Adrenal gland (tissue), 12 donors: Measurements from ENCODE around the gene RET. TPM values are rescaled to one million over a fixed set of nuclear protein-coding genes. Genes with fewer than 3 reads are reported as not detected.
A peak's percentile ranks its signal among the peaks of the same experiment; 100 is the strongest.

Experiments used
- DNase-seq, 7 donors: peaks; one replicate each; pipeline ENCODE4 v3.0.0-alpha.2; 2019 to 2020
- H3K27ac ChIP-seq, 5 donors: fragments of 200-600 bp; sonication (generic) in 4 of 5; 1 replicate in 3 of 5; 2 replicates in 2 of 5; pipeline versions ENCODE4 v1.5.1 to v1.8.0; 2016 to 2020; ENCODE audit warnings: mild to moderate bottlenecking in 1 of 5
- H3K27me3 ChIP-seq: fragments of 200-600 bp; 2 replicates; pipeline ENCODE4 v1.8.0; 2021
- H3K36me3 ChIP-seq, 2 donors: fragments of 200-600 bp; replicated peaks in 1 of 2; 1 replicate in 1 of 2; 2 replicates in 1 of 2; pipeline versions ENCODE4 v1.5.1 to v1.8.0; 2018 to 2022
- H3K4me1 ChIP-seq, 2 donors: fragments of 200-600 bp; replicated peaks in 1 of 2; 1 replicate in 1 of 2; 2 replicates in 1 of 2; pipeline versions ENCODE4 v1.5.1 to v1.8.0; 2018 to 2021
- H3K4me3 ChIP-seq, 4 donors: fragments of 200-600 bp; sonication (generic) in 3 of 4; one replicate each; pipeline ENCODE4 v1.5.1; 2016 to 2018
- H3K9me3 ChIP-seq, 3 donors: fragments of 200-600 bp; sonication (generic) in 1 of 3; replicated peaks in 1 of 3; 1 replicate in 2 of 3; 2 replicates in 1 of 3; pipeline versions ENCODE4 v1.5.1 to v1.8.0; 2016 to 2021
- CTCF ChIP-seq, 6 experiments: fragments of 450-650 bp in 4 of 6; fragments of 200-600 bp in 2 of 6; sonication (generic) in 1 of 6; IDR thresholded peaks; 1 replicate in 5 of 6; 2 replicates in 1 of 6; pipeline versions ENCODE4 v1.5.1 to v1.8.0; 2016 to 2021; ENCODE audit warnings: antibody characterized with exemption in 6 of 6, mild to moderate bottlenecking in 2 of 6, moderate library complexity in 1 of 6
- POLR2A ChIP-seq, 2 donors: fragments of 450-650 bp; IDR thresholded peaks; one replicate each; pipeline ENCODE4 v1.6.1; 2017; ENCODE audit warnings: antibody characterized with exemption in 2 of 2, mild to moderate bottlenecking in 2 of 2, moderate library complexity in 1 of 2
- WGBS, 4 donors: extraction: QIAGEN DNeasy Blood & Tissue Kit in 2 of 4; methylation state at CpG; one replicate each; pipeline versions ENCODE4 v1.1.5 to v1.1.7; 2013 to 2017; 5-methylcytosine and 5-hydroxymethylcytosine counted together
- intact Hi-C, 2 donors: fragments of 100-400 bp; cut with DNase I; formaldehyde crosslinking; loops; one replicate each; pipeline versions ENCODE4 v1.14.1 to v1.15.0; 2022 to 2023
- polyA plus RNA-seq, 3 donors: library from polyadenylated mRNA; stranded (reverse); fragments of 200-250 nt in 2 of 3; fragments of 350-450 nt in 1 of 3; fragmentation: Illumina TruSeq in 1 of 3; extraction: RNeasy Lipid Tissue Mini Kit (QIAGEN cat#74804) in 1 of 3; gene quantifications; one replicate each; pipeline ENCODE4 v1.2.3, GENCODE V29; 2013 to 2014
- total RNA-seq, 9 donors: library from RNA; depleted of rRNA in 4 of 9; stranded (reverse); fragments of >200 nt in 4 of 9; fragments of 120-200 nt in 1 of 9; fragmentation: NEBNext Ultra II Directional in 1 of 9; extraction: Animal tissue kit (Norgen Biotek cat#: 25700) in 1 of 9; gene quantifications; one replicate each; pipeline versions ENCODE4 v1.1.0 to v1.2.4, GENCODE V29; 2013 to 2023
- donor health status: healthy with polysubstance abuse.
- donor health status: Bipolar disorder and iron deficiency.
- donor health status: DM: yes; HTN: yes; CAD: no.
- donor health status: DM: no; HTN: no; CAD: no.
- donor health status: DM: no; HTN: no; CAD: no.
- donor health status: DM: yes; HTN: yes; CAD: no.

RET gene
- total and polyA plus RNA-seq, 12 donors = 1.6 to 43.6 (median 6.0) TPM

GRCh38 chr10:43158636-43159035, 81.8 kb downstream of the RET start:
- TF ChIP-seq POLR2A (IDR thresholded peaks at IDR 0.05) (no peak), CTCF (IDR thresholded peaks at IDR 0.05) (no peak)
- Histone ChIP-seq H3K4me1 (peaks cover 7 to 28% of the 10 kb centered on the region in 2 donors), H3K27ac (no peak overlapping the region), H3K27me3 (no peaks in the 10 kb centered on the region), H3K4me3 (no peak overlapping the region), H3K9me3 (no peaks in the 10 kb centered on the region), H3K36me3 (no peaks in the 10 kb centered on the region)
- DNase-seq = no peak
- intact Hi-C loops = no loop called here
- 91 to 95% (median 93%) methylated on average over 6 of the region's 6 CpGs for WGBS, 4 donors

DNA sequence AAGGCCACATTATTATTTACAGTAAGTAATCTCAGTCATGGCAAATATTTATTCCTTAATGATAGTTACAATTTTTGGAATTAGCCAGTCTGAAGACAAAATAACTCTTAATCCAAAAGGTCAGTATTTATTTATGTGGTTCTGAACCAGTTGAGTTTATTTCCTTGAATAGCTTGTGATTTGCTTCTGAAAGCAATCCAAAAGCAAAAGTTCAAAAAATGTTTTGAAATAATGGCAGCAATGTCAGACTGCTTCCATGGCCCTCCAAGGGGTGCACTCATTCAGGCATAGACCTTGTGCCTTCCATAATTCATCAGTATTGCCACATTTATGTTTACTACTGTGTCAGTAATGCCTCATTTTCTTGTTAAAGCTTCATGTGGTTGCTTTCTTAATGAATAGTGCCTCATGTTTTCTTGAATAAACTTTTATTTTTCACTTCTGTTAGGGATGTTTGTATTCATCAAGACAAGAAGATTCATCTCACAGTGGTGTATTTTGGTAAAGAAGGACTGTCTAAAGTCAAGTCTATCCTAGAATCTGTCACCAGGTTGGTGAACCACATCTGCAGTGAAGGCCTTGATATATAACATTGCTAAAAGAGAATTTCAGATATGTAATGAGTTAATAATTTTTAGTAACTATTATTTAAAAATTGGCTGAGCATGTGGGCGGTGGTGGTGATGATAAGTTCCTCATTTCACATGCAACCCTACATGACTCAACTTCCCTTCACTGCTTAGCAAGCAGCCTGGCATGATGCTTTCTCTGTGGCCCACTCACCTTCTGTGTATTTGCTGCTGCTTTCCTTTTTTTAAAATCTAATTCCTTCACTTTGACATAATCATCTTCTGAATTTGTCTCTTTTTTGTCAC, 83.4 kb downstream of the RET start:
- no peaks in the 10 kb centered on the region for H3K27me3 ChIP-seq
- intact Hi-C loops = no loop called here
- WGBS, 4 donors = 65 to 73% (median 71%) methylated on average over 1 of the region's 1 CpG
- DNase-seq = peak in 1 of 7 donors; percentile 18
- peak overlapping the region in 1 of 5 donors; percentile 38 for H3K27ac ChIP-seq
- no peak overlapping the region for H3K4me3 ChIP-seq
- no peak for TF ChIP-seq POLR2A (IDR thresholded peaks at IDR 0.05)
- no peak for TF ChIP-seq CTCF (IDR thresholded peaks at IDR 0.05)
- no peaks in the 10 kb centered on the region for H3K36me3 ChIP-seq
- peaks cover 7 to 28% of the 10 kb centered on the region in 2 donors for H3K4me1 ChIP-seq
- no peaks in the 10 kb centered on the region for H3K9me3 ChIP-seq

DNA sequence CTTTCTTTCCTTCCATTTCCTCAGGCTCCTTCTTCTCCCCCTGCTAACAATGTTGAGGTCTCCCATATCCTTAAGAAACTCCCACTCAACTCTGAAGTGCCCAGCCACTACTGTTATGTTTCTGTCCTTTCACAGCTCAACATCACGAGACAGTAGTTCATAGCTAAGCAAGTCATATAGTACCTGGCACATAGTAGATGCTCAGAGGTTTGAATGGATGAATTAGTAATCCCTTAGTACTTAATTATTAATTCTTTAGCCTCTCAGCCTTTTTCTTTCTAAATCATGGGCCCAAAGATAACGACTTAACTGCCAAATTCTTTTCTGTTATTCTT, 84.0 kb downstream of the RET start:
- H3K9me3 ChIP-seq = no peaks in the 10 kb centered on the region
- no peaks in the 10 kb centered on the region for H3K36me3 ChIP-seq
- no peaks in the 10 kb centered on the region for H3K27me3 ChIP-seq
- peaks cover 7 to 28% of the 10 kb centered on the region in 2 donors for H3K4me1 ChIP-seq
- intact Hi-C loops = no loop called here
- H3K27ac ChIP-seq = no peak overlapping the region
- no peak for DNase-seq
- 87 to 95% (median 92%) methylated on average over 2 of the region's 2 CpGs for WGBS, 4 donors
- TF ChIP-seq CTCF (IDR thresholded peaks at IDR 0.05) = no peak
- no peak for TF ChIP-seq POLR2A (IDR thresholded peaks at IDR 0.05)
- no peak overlapping the region for H3K4me3 ChIP-seq

GRCh38 chr10:43162604-43163003, 85.7 kb downstream of the RET start:
- no peak for DNase-seq
- Histone ChIP-seq H3K27me3 (no peaks in the 10 kb centered on the region), H3K27ac (no peak overlapping the region), H3K4me3 (no peak overlapping the region), H3K4me1 (peaks cover 12 to 33% of the 10 kb centered on the region in 2 donors), H3K36me3 (no peaks in the 10 kb centered on the region), H3K9me3 (no peaks in the 10 kb centered on the region)
- 89 to 97% (median 95%) methylated on average over 1 of the region's 1 CpG for WGBS, 4 donors
- intact Hi-C loops = no loop called here
- no peak for TF ChIP-seq CTCF (IDR thresholded peaks at IDR 0.05)
- TF ChIP-seq POLR2A (IDR thresholded peaks at IDR 0.05) = no peak
